Measurements from ENCODE around the gene CSRP2.

- TF ChIP-seq POLR2A (IDR thresholded peaks at IDR 0.05; ENCODE audit: low read depth, low read length) (no peak), POLR2AphosphoS5 (IDR thresholded peaks at IDR 0.05; ENCODE audit: low read depth, low read length) (no peak)
Measured at GRCh38 chr12:76891609-76892008, 12.8 kb upstream of the CSRP2 start.

All from GM12892 (cell line).